Large intestine (tissue), 3 donors: ENCODE data around the gene MAOA. TPM values are rescaled to one million over a fixed set of nuclear protein-coding genes. Genes with fewer than 3 reads are reported as not detected.
"Not testable (repeated sequence)": the region's sequence is repeated elsewhere in the genome, so short reads cannot be mapped to it uniquely, and the experiment has no call there.

Experiments used
- DNase-seq, 2 donors: peaks; one replicate each; pipeline versions ENCODE4 v3.0.0 to v3.0.0-alpha.2; 2013
- H3K27ac ChIP-seq: one replicate; pipeline ENCODE4 v1.5.1; 2013; ENCODE audit warnings: low read length
- H3K27me3 ChIP-seq: 2 replicates; pipeline ENCODE4 v1.6.1; 2013; ENCODE audit warnings: low read length; ENCODE audit not compliant: control insufficient read depth, insufficient read depth
- H3K36me3 ChIP-seq: 2 replicates; pipeline ENCODE4 v1.6.1; 2013; ENCODE audit warnings: low read length; ENCODE audit not compliant: control insufficient read depth, insufficient read depth
- H3K4me1 ChIP-seq: one replicate; pipeline ENCODE4 v1.6.1; 2013; ENCODE audit warnings: low read length; ENCODE audit not compliant: control insufficient read depth, insufficient read depth
- H3K4me3 ChIP-seq: one replicate; pipeline ENCODE4 v1.5.1; 2013; ENCODE audit warnings: low read length
- H3K9me3 ChIP-seq: one replicate; pipeline ENCODE4 v1.6.1; 2013; ENCODE audit warnings: mild to moderate bottlenecking, low read depth, low read length, moderate library complexity; ENCODE audit not compliant: control insufficient read depth
- WGBS: methylation state at CpG from one replicate; pipeline ENCODE4 v1.1.5; 2013; ENCODE audit warnings: low lambda C conversion rate; ENCODE audit not compliant: insufficient coverage; 5-methylcytosine and 5-hydroxymethylcytosine counted together
- polyA plus RNA-seq: library from polyadenylated mRNA; unstranded; fragments of 120-200 nt; gene quantifications from one replicate; pipeline ENCODE4 v1.2.1, GENCODE V29; 2013

The MAOA gene
- polyA plus RNA-seq, 1 donor, result 94.7 TPM

GRCh38 chrX:43657671-43658070, 1.6 kb downstream of the MAOA start:
- WGBS, result no CpG with 5 or more reads among the region's 1 CpG

GRCh38 chrX:43661521-43662240, 5.6 kb downstream of the MAOA start:
- Histone ChIP-seq H3K4me1 (peaks cover 21% of the 10 kb centered on the region), H3K9me3 (no peaks in the 10 kb centered on the region), H3K4me3 (no peak overlapping the region), H3K36me3 (no peaks in the 10 kb centered on the region), H3K27ac (peak overlapping the region; percentile 15), H3K27me3 (no peaks in the 10 kb centered on the region)
- peak in 1 of 2 donors; percentile 1 for DNase-seq
- WGBS, result no CpG with 5 or more reads among the region's 4 CpGs

More at GRCh38 chrX:43657671-43658070, 1.6 kb downstream of the MAOA start:
- peaks cover 5% of the 10 kb centered on the region for H3K4me1 ChIP-seq
- H3K36me3 ChIP-seq, result no peaks in the 10 kb centered on the region
- H3K4me3 ChIP-seq, result peak overlapping the region; percentile 96
- DNase-seq, result no peak
- no peaks in the 10 kb centered on the region for H3K27me3 ChIP-seq
- H3K9me3 ChIP-seq, result no peaks in the 10 kb centered on the region
- peak overlapping the region; percentile 62 for H3K27ac ChIP-seq

GRCh38 chrX:43663173-43663572, 7.1 kb downstream of the MAOA start:
- Histone ChIP-seq H3K27me3 (no peaks in the 10 kb centered on the region), H3K4me3 (no peak overlapping the region), H3K27ac (peak overlapping the region; percentile 57), H3K4me1 (peaks cover 21% of the 10 kb centered on the region), H3K9me3 (no peaks in the 10 kb centered on the region), H3K36me3 (no peaks in the 10 kb centered on the region)
- no CpG with 5 or more reads among the region's 1 CpG for WGBS
- DNase-seq, result peak in 1 of 2 donors; percentile 13

- H3K27me3 ChIP-seq, result no peaks in the 10 kb centered on the region
- no CpG with 5 or more reads among the region's 3 CpGs for WGBS
- peak in 1 of 2 donors; percentile 20 for DNase-seq
- peak overlapping the region; percentile 57 for H3K27ac ChIP-seq
- H3K4me3 ChIP-seq, result no peak overlapping the region
- peaks cover 21% of the 10 kb centered on the region for H3K4me1 ChIP-seq
- no peaks in the 10 kb centered on the region for H3K36me3 ChIP-seq
- no peaks in the 10 kb centered on the region for H3K9me3 ChIP-seq
These were observed 8.2 kb downstream of the MAOA start for GRCh38 chrX:43664258-43664657.

GRCh38 chrX:43664708-43665107, 8.6 kb downstream of the MAOA start:
- H3K4me3 ChIP-seq, result no peak overlapping the region
- DNase-seq, result peak in 1 of 2 donors; percentile 61

GRCh38 chrX:43666311-43666912, 10.3 kb downstream of the MAOA start:
- Histone ChIP-seq H3K9me3 (no peaks in the 10 kb centered on the region), H3K36me3 (no peaks in the 10 kb centered on the region), H3K4me3 (no peak overlapping the region), H3K27ac (no peak overlapping the region), H3K27me3 (no peaks in the 10 kb centered on the region), H3K4me1 (peaks cover 19% of the 10 kb centered on the region)
- DNase-seq, result no peak
- no CpG with 5 or more reads among the region's 3 CpGs for WGBS

More at GRCh38 chrX:43664708-43665107, 8.6 kb downstream of the MAOA start:
- H3K4me1 ChIP-seq, result peaks cover 21% of the 10 kb centered on the region
- no peaks in the 10 kb centered on the region for H3K9me3 ChIP-seq
- no CpG with 5 or more reads among the region's 3 CpGs for WGBS
- no peaks in the 10 kb centered on the region for H3K27me3 ChIP-seq
- peak overlapping the region; percentile 57 for H3K27ac ChIP-seq
- H3K36me3 ChIP-seq, result no peaks in the 10 kb centered on the region

- not testable (repeated sequence) for DNase-seq, H3K9me3 ChIP-seq, H3K27me3 ChIP-seq, H3K36me3 ChIP-seq, H3K4me3 ChIP-seq, H3K4me1 ChIP-seq, H3K27ac ChIP-seq
- whole genome bisulfite sequencing, result no CpG with 5 or more reads among the region's 19 CpGs
These were observed 20.0 kb downstream of the MAOA start for GRCh38 chrX:43675965-43676628.

GRCh38 chrX:43676971-43677572, 21.0 kb downstream of the MAOA start:
- Histone ChIP-seq H3K36me3 (no peaks in the 10 kb centered on the region), H3K9me3 (no peaks in the 10 kb centered on the region), H3K27me3 (no peaks in the 10 kb centered on the region), H3K4me1 (peaks cover 8% of the 10 kb centered on the region), H3K4me3 (no peak overlapping the region), H3K27ac (peak overlapping the region; percentile 44)
- peak in 1 of 2 donors; percentile 65 for DNase-seq

- no peak overlapping the region for H3K4me3 ChIP-seq
- no CpG with 5 or more reads among the region's 2 CpGs for WGBS
- peak overlapping the region; percentile 44 for H3K27ac ChIP-seq
- peaks cover 8% of the 10 kb centered on the region for H3K4me1 ChIP-seq
- DNase-seq, result peak in 1 of 2 donors; percentile 45
- H3K36me3 ChIP-seq, result no peaks in the 10 kb centered on the region
- no peaks in the 10 kb centered on the region for H3K27me3 ChIP-seq
- no peaks in the 10 kb centered on the region for H3K9me3 ChIP-seq
These were observed 21.9 kb downstream of the MAOA start for GRCh38 chrX:43677993-43678392.

GRCh38 chrX:43679058-43679457, 23.0 kb downstream of the MAOA start:
- Histone ChIP-seq H3K27ac (no peak overlapping the region), H3K27me3 (no peaks in the 10 kb centered on the region), H3K4me1 (peaks cover 8% of the 10 kb centered on the region), H3K36me3 (no peaks in the 10 kb centered on the region), H3K4me3 (no peak overlapping the region), H3K9me3 (no peaks in the 10 kb centered on the region)
- no CpG with 5 or more reads among the region's 3 CpGs for WGBS
- no peak for DNase-seq
